ENCODE measurements around the gene MDFIC. TPM values are rescaled to one million over a fixed set of nuclear protein-coding genes. Genes with fewer than 3 reads are reported as not detected.

The MDFIC gene
- total and polyA plus RNA-seq, 2 donors (not counting 1 experiment from before 2014, with no cell fraction given) = 19.6 to 66.1 TPM

- no peak overlapping the region for H3K4me3 ChIP-seq (ENCODE audit: control extremely low read depth in 1 of 5, extremely low read depth in 1 of 5, insufficient read depth in 1 of 5, low read depth in 2 of 5, low read length in 4 of 5)
- POLR2A ChIA-PET = no interaction called here
These were observed 111.1 kb downstream of the MDFIC start for GRCh38 chr7:115032715-115033703.

More at GRCh38 chr7:115032715-115033703, 111.1 kb downstream of the MDFIC start:
- H3K9me3 Mint-ChIP-seq (ENCODE audit: insufficient read depth) = no peaks in the 10 kb centered on the region
- Histone ChIP-seq H3K9ac (ENCODE audit: low read length) (no peak overlapping the region), H3K4me2 (replicated peaks; ENCODE audit: low read depth, low read length, poor library complexity, severe bottlenecking) (no peak overlapping the region), H3K27ac (ENCODE audit: low read length in 2 of 2) (no peak overlapping the region), H3K4me1 (ENCODE audit: control insufficient read depth in 2 of 2, insufficient read depth in 2 of 2, low read length in 2 of 2) (no peaks in the 10 kb centered on the region), H3K36me3 (replicated peaks in 1 of 2; ENCODE audit: control extremely low read depth in 1 of 2, control insufficient read depth in 1 of 2, extremely low read depth in 1 of 2, insufficient read depth in 2 of 2, low read length in 1 of 2) (no peaks in the 10 kb centered on the region), H3K9me3 (ENCODE audit: control extremely low read depth in 1 of 3, control insufficient read depth in 2 of 3, insufficient read depth in 1 of 3, low read length in 2 of 3) (no peaks in the 10 kb centered on the region), H2AFZ (ENCODE audit: insufficient read depth, low read depth, low read length, poor library complexity, severe bottlenecking) (no peak overlapping the region), H3K79me2 (ENCODE audit: control insufficient read depth, insufficient read depth, low read length) (no peaks in the 10 kb centered on the region), H3K27me3 (replicated peaks in 1 of 4; ENCODE audit: control extremely low read depth in 1 of 4, control insufficient read depth in 3 of 4, insufficient read depth in 4 of 4, low read length in 3 of 4) (no peaks in the 10 kb centered on the region), H4K20me1 (ENCODE audit: control insufficient read depth, insufficient read depth, low read length, poor library complexity, severe bottlenecking) (no peaks in the 10 kb centered on the region)
- H3K27ac Mint-ChIP-seq = no peak overlapping the region
- H3K4me1 Mint-ChIP-seq = peaks cover 6% of the 10 kb centered on the region
- CTCF ChIA-PET = no interaction called here
- TF ChIP-seq CTCF (IDR thresholded peaks at IDR 0.05) (no peak), EZH2 (IDR thresholded peaks at IDR 0.05; ENCODE audit: borderline replicate concordance, insufficient read depth, low read depth, low read length, poor library complexity, severe bottlenecking) (no peak)
- 90% methylated on average over 2 of the region's 5 CpGs for WGBS (ENCODE audit: insufficient coverage)
- ATAC-seq (ENCODE audit: low read depth) (no peak), DNase-seq (no peak)
- intact Hi-C loops (cut with micrococcal nuclease) = no loop called here
- H3K4me3 Mint-ChIP-seq = no peak overlapping the region
- no peaks in the 10 kb centered on the region for H3K27me3 Mint-ChIP-seq

Measured in B cell (primary cell).